WTC11 (cell line): Measurements from ENCODE around the gene VAC14. TPM values are rescaled to one million over a fixed set of nuclear protein-coding genes. Genes with fewer than 3 reads are reported as not detected.

Experiments used
- ATAC-seq: fragments of 200-7000 bp; cut with Tn5 transposase; 2 replicates; pipeline ENCODE4 v1.10.0; 2021; ENCODE audit warnings: mild to moderate bottlenecking, moderate library complexity
- CTCF ChIA-PET: fragments of 300-600 bp; sonication (Branson Sonifier 250); formaldehyde crosslinking; loops from one replicate; lab custom pipeline; 2021; ENCODE audit warnings: antibody characterized with exemption; lab: Charles Lee
- POLR2A ChIA-PET: fragments of 350-600 bp; sonication (Branson Sonifier 250); formaldehyde crosslinking; loops from one replicate; lab custom pipeline; 2021; ENCODE audit warnings: antibody characterized with exemption; lab: Charles Lee
- DNase-seq: peaks from one replicate; pipeline ENCODE4 v3.0.0; 2021; ENCODE audit warnings: low spot score
- H3K27ac Mint-ChIP-seq: 2 replicates; pipeline ENCODE4 v1.8.0; 2021; ENCODE audit warnings: mixed read lengths
- H3K27me3 Mint-ChIP-seq: 2 replicates; pipeline ENCODE4 v1.8.0; 2021; ENCODE audit warnings: low read depth, mild to moderate bottlenecking, moderate library complexity, mixed read lengths
- H3K36me3 Mint-ChIP-seq: 2 replicates; pipeline ENCODE4 v1.8.0; 2021; ENCODE audit warnings: mixed read lengths
- H3K4me1 Mint-ChIP-seq: 2 replicates; pipeline ENCODE4 v1.8.0; 2022; ENCODE audit warnings: mixed read lengths
- H3K4me3 Mint-ChIP-seq: 2 replicates; pipeline ENCODE4 v1.8.0; 2021; ENCODE audit warnings: mild to moderate bottlenecking, moderate library complexity, mixed read lengths
- H3K9me3 Mint-ChIP-seq: 2 replicates; pipeline ENCODE4 v1.8.0; 2021; ENCODE audit warnings: mixed read lengths
- ARID4B ChIP-seq: sonication (generic); formaldehyde crosslinking; IDR thresholded peaks from 2 replicates; pipeline ENCODE4 v1.8.0; 2023; ENCODE audit warnings: missing genetic modification reagents, mild to moderate bottlenecking, borderline replicate concordance
- ATF6 ChIP-seq: sonication (generic); formaldehyde crosslinking; IDR thresholded peaks from 2 replicates; pipeline ENCODE4 v1.8.1; 2023; ENCODE audit warnings: mild to moderate bottlenecking, missing genetic modification reagents
- CREB1 ChIP-seq: sonication (generic); formaldehyde crosslinking; IDR thresholded peaks from 2 replicates; pipeline ENCODE4 v1.8.0; 2023; ENCODE audit warnings: mild to moderate bottlenecking, missing genetic modification reagents
- E2F4 ChIP-seq: sonication (generic); formaldehyde crosslinking; IDR thresholded peaks from 2 replicates; pipeline ENCODE4 v1.8.1; 2022; ENCODE audit warnings: low read depth, mild to moderate bottlenecking, moderate library complexity, missing genetic modification reagents, borderline replicate concordance
- ESRRA ChIP-seq: sonication (generic); formaldehyde crosslinking; IDR thresholded peaks from 2 replicates; pipeline ENCODE4 v1.8.1; 2022; ENCODE audit warnings: mild to moderate bottlenecking, missing genetic modification reagents, borderline replicate concordance
- ETV6 ChIP-seq: sonication (generic); formaldehyde crosslinking; IDR thresholded peaks from 2 replicates; pipeline ENCODE4 v1.8.1; 2022; ENCODE audit warnings: mild to moderate bottlenecking, missing genetic modification reagents
- FOXP1 ChIP-seq: sonication (generic); formaldehyde crosslinking; IDR thresholded peaks from 2 replicates; pipeline ENCODE4 v1.8.0; 2022; ENCODE audit warnings: missing genetic modification reagents, mild to moderate bottlenecking, moderate library complexity, borderline replicate concordance
- IRF2 ChIP-seq: sonication (generic); formaldehyde crosslinking; IDR thresholded peaks from 2 replicates; pipeline ENCODE4 v1.8.0; 2022; ENCODE audit warnings: low read depth, missing genetic modification reagents, borderline replicate concordance
- NFE2L1 ChIP-seq: sonication (generic); formaldehyde crosslinking; IDR thresholded peaks from 2 replicates; pipeline ENCODE4 v1.8.1; 2023; ENCODE audit warnings: missing genetic modification reagents
- PREB ChIP-seq: sonication (generic); formaldehyde crosslinking; IDR thresholded peaks from 2 replicates; pipeline ENCODE4 v1.8.1; 2022; ENCODE audit warnings: mild to moderate bottlenecking, missing genetic modification reagents, moderate library complexity, borderline replicate concordance
- RELA ChIP-seq: sonication (generic); formaldehyde crosslinking; IDR thresholded peaks from 2 replicates; pipeline ENCODE4 v1.8.1; 2022; ENCODE audit warnings: missing genetic modification reagents, mild to moderate bottlenecking, borderline replicate concordance
- ZNF121 ChIP-seq: sonication (generic); formaldehyde crosslinking; IDR thresholded peaks from 2 replicates; pipeline ENCODE4 v1.8.0; 2023; ENCODE audit warnings: missing genetic modification reagents
- ZNF281 ChIP-seq: sonication (generic); formaldehyde crosslinking; IDR thresholded peaks from 2 replicates; pipeline ENCODE4 v1.8.0; 2023; ENCODE audit warnings: mild to moderate bottlenecking, missing genetic modification reagents
- ZNF671 ChIP-seq: fragments of 250-450 bp; sonication (Bioruptor Pico); IDR thresholded peaks from 2 replicates; pipeline ENCODE4 v1.8.0; 2021; ENCODE audit warnings: mild to moderate bottlenecking
- ZSCAN18 ChIP-seq: fragments of 250-450 bp; sonication (Bioruptor Pico); IDR thresholded peaks from 2 replicates; pipeline ENCODE4 v2.1.2; 2022; ENCODE audit warnings: mild to moderate bottlenecking, moderate library complexity
- total RNA-seq: library from RNA; stranded (reverse); gene quantifications from 3 replicates; pipeline ENCODE4 v1.2.3, GENCODE V29; 2021
- TF ChIP-seq, protein P1 (sequence below): sonication (generic); formaldehyde crosslinking; conservative IDR thresholded peaks from 2 replicates; pipeline ENCODE4 v1.8.1; 2022; ENCODE audit warnings: mild to moderate bottlenecking, missing genetic modification reagents

The VAC14 gene
- total RNA-seq, 1 experiment from 2014 or later = 60.1 TPM

DNA sequence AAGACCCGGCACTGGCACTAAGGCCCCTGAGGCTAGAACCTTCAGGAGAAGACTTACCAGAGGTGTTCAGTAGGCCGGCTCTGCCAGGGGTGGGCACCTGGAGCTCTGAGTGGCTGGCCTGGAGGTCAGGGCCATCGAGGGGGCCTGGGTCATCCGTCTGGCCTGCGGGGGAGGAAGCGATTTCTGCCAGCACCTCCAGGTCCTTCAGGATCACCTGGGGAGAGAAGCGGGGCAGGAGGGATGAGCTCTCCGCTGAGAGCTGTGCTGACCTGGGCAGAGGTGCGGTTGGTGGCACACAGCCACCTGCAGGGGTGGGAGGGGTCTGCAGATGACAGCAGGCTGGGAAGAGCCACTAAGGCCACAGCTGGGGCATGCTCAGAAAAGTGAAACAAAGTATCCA lies 56.6 kb downstream of the VAC14 start:
- DNase-seq = no peak
- Mint-ChIP-seq H3K4me3 (no peak overlapping the region), H3K27ac (no peak overlapping the region), H3K4me1 (no peaks in the 10 kb centered on the region), H3K36me3 (peaks cover 19% of the 10 kb centered on the region), H3K27me3 (no peaks in the 10 kb centered on the region), H3K9me3 (peaks cover 9% of the 10 kb centered on the region)
- CTCF ChIA-PET = interaction anchor here (1.2 to 1.4 kb wide), 2 partner anchors 27 to 62 kb away, joined by 3 read pairs; no protein-coding TSS in a partner anchor
- TF ChIP-seq ARID4B (CRISPR knock-in tag) (no peak), CREB1 (no peak), ESRRA (no peak), ZNF121 (no peak), FOXP1 (no peak), ZNF671 (CRISPR knock-in tag) (no peak), ZSCAN18 (CRISPR knock-in tag) (no peak), ETV6 (CRISPR knock-in tag) (no peak), ZNF281 (CRISPR knock-in tag) (no peak), E2F4 (CRISPR knock-in tag) (no peak), IRF2 (CRISPR knock-in tag) (no peak), PREB (no peak), NFE2L1 (CRISPR knock-in tag) (no peak), ATF6 (CRISPR knock-in tag) (no peak), RELA (CRISPR knock-in tag) (no peak)
- TF ChIP-seq, protein P1, sequence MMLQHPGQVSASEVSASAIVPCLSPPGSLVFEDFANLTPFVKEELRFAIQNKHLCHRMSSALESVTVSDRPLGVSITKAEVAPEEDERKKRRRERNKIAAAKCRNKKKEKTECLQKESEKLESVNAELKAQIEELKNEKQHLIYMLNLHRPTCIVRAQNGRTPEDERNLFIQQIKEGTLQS (CRISPR knock-in tag) = no peak
- ATAC-seq = no peak
- POLR2A ChIA-PET = no interaction called here
